DND-41 (cell line): ENCODE results near the gene OSBPL3.

Experiments used
- ATAC-seq: fragments of 200-7000 bp; cut with Tn5 transposase; 3 replicates; pipeline ENCODE4 v1.9.1; 2021; ENCODE audit warnings: low read depth; ENCODE audit not compliant: insufficient read depth
- DNase-seq: peaks from one replicate; pipeline ENCODE4 v3.0.0-alpha.2; 2020
- H2AFZ ChIP-seq: 2 replicates; pipeline ENCODE4 v1.6.0; 2012; ENCODE audit warnings: low read depth, low read length
- H3K27ac ChIP-seq: 2 replicates; pipeline ENCODE4 v1.5.1; 2012; ENCODE audit warnings: low read length, inconsistent platforms
- H3K27me3 ChIP-seq: fragments of 200-600 bp; sonication (generic); 2 replicates; pipeline ENCODE4 v1.6.0; 2012; ENCODE audit warnings: low read length, mild to moderate bottlenecking, inconsistent platforms; ENCODE audit not compliant: insufficient read depth, poor library complexity
- H3K36me3 ChIP-seq: 2 replicates; pipeline ENCODE4 v1.5.1; 2012; ENCODE audit warnings: low read length, inconsistent platforms; ENCODE audit not compliant: insufficient read depth
- H3K4me1 ChIP-seq: 2 replicates; pipeline ENCODE4 v1.5.1; 2012; ENCODE audit warnings: mild to moderate bottlenecking, low read length; ENCODE audit not compliant: insufficient read depth
- H3K4me2 ChIP-seq: 2 replicates; pipeline ENCODE4 v1.6.0; 2012; ENCODE audit warnings: mild to moderate bottlenecking, moderate library complexity, low read length, inconsistent platforms; ENCODE audit not compliant: insufficient read depth
- H3K4me3 ChIP-seq, 2 experiments: fragments of 200-600 bp in 1 of 2; shearing (Covaris generic) in 1 of 2; 2 replicates each; pipeline ENCODE4 v1.5.1; 2012 to 2016; ENCODE audit warnings: inconsistent platforms in 2 of 2, low read length in 2 of 2, mild to moderate bottlenecking in 2 of 2, low read depth in 1 of 2, moderate library complexity in 1 of 2
- H3K79me2 ChIP-seq: 2 replicates; pipeline ENCODE4 v1.6.0; 2012; ENCODE audit warnings: low read length, inconsistent platforms; ENCODE audit not compliant: insufficient read depth
- H3K9ac ChIP-seq: 2 replicates; pipeline ENCODE4 v1.6.0; 2012; ENCODE audit warnings: low read depth, mild to moderate bottlenecking, inconsistent platforms, low read length, moderate library complexity
- H3K9me3 ChIP-seq: 2 replicates; pipeline ENCODE4 v1.5.1; 2012; ENCODE audit warnings: low read length, moderate library complexity, mild to moderate bottlenecking, inconsistent platforms; ENCODE audit not compliant: insufficient read depth, severe bottlenecking
- H4K20me1 ChIP-seq: 2 replicates; pipeline ENCODE4 v1.6.0; 2012; ENCODE audit warnings: low read length; ENCODE audit not compliant: insufficient read depth
- EZH2 ChIP-seq: IDR thresholded peaks from 3 replicates; pipeline ENCODE4 v1.6.1; 2012; ENCODE audit warnings: borderline replicate concordance, low read depth, mild to moderate bottlenecking, moderate library complexity, low read length, inconsistent platforms; ENCODE audit not compliant: severe bottlenecking
- TF ChIP-seq, protein P1 (sequence below): IDR thresholded peaks from 2 replicates; pipeline ENCODE4 v1.5.1; 2012; ENCODE audit warnings: borderline replicate concordance, low read length, moderate library complexity, mild to moderate bottlenecking; ENCODE audit not compliant: poor library complexity, severe bottlenecking; ENCODE audit errors: extremely low read depth

The OSBPL3 gene

DNA sequence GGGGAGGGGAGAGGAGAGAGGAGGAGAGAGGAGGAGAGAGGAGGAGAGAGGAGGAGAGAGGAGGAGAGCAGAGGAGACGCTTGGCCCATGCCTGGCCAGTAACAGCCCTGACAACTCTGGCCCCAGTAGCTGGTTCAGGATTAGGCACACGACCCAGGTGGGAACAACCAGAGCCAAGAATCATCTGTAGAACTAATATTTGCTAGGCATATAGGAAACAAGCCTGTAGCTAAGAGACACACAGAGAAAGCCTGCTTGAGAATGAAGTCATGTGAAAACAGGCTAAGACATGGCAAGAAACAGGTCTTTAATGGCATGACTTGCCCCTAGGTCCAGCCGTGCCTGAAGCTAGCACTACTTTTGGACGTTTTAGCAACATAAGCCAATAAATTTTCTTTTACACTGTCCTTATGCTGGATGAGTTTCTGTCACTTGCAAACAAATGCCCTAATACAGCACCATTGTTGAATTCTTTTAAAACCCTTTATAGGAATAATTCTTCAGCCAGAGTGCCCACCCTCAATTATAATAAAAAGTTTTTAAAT is 17.5 kb downstream of the OSBPL3 start:
- no peak overlapping the region for H3K27ac ChIP-seq
- no peak overlapping the region for H3K9ac ChIP-seq
- peaks cover 27% of the 10 kb centered on the region; the same call in 1 of the 2 replicates for H4K20me1 ChIP-seq
- DNase-seq, result no peak
- H3K4me2 ChIP-seq, result no peak overlapping the region
- no peaks in the 10 kb centered on the region for H3K27me3 ChIP-seq
- peaks cover 47% of the 10 kb centered on the region for H3K4me1 ChIP-seq
- peaks cover 77% of the 10 kb centered on the region for H3K79me2 ChIP-seq
- H3K4me3 ChIP-seq, result no peak overlapping the region
- no peaks in the 10 kb centered on the region for H3K36me3 ChIP-seq
- no peak for ATAC-seq
- H2AFZ ChIP-seq, result no peak overlapping the region
- no peaks in the 10 kb centered on the region for H3K9me3 ChIP-seq
- TF ChIP-seq, protein P1, sequence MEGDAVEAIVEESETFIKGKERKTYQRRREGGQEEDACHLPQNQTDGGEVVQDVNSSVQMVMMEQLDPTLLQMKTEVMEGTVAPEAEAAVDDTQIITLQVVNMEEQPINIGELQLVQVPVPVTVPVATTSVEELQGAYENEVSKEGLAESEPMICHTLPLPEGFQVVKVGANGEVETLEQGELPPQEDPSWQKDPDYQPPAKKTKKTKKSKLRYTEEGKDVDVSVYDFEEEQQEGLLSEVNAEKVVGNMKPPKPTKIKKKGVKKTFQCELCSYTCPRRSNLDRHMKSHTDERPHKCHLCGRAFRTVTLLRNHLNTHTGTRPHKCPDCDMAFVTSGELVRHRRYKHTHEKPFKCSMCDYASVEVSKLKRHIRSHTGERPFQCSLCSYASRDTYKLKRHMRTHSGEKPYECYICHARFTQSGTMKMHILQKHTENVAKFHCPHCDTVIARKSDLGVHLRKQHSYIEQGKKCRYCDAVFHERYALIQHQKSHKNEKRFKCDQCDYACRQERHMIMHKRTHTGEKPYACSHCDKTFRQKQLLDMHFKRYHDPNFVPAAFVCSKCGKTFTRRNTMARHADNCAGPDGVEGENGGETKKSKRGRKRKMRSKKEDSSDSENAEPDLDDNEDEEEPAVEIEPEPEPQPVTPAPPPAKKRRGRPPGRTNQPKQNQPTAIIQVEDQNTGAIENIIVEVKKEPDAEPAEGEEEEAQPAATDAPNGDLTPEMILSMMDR, result no peak
- no peak for TF ChIP-seq EZH2

DNA sequence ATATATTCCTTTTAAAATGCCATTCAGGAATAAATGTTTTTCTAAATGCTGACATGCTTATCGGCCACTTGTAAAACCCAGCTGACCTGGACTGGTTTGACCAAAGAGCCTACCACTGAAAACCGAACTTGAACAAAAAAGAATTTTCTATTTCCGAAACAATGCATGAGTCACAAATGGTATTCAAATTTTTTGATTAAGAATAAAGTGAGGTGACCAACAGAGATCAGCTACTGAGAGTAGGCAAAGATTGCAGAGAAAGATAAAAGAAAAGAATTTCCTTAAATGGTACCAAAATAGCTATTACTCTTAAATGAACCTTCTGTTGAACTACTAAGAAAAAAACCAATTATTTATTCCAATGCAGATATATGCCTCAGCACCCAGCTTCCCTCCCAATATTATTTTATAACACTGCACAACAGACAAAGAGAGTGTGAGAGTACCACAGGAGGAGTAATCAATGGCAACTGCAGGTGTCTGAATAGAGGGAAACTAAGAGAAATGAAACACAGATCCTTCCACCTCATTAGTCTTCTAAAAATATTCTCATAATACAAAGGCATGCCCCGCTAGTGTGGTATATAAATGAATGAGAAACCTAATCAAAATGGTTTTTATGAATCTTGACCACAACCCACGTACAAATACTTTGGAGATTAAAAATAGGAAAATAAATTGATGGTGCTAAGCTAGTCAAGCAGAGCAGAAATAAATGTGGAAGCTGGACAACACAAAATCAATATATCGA is 20.1 kb downstream of the OSBPL3 start:
- no peak for ATAC-seq
- H3K9ac ChIP-seq, result no peak overlapping the region
- no peak overlapping the region for H3K27ac ChIP-seq
- TF ChIP-seq, protein P1, result no peak
- TF ChIP-seq EZH2, result no peak
- no peaks in the 10 kb centered on the region for H3K36me3 ChIP-seq
- peaks cover 17% of the 10 kb centered on the region; the same call in 1 of the 2 replicates for H4K20me1 ChIP-seq
- H3K4me1 ChIP-seq, result peaks cover 22% of the 10 kb centered on the region
- H3K9me3 ChIP-seq, result no peaks in the 10 kb centered on the region
- DNase-seq, result no peak
- H2AFZ ChIP-seq, result no peak overlapping the region
- H3K79me2 ChIP-seq, result peaks cover 84% of the 10 kb centered on the region
- no peaks in the 10 kb centered on the region for H3K27me3 ChIP-seq
- no peak overlapping the region for H3K4me2 ChIP-seq
- no peak overlapping the region for H3K4me3 ChIP-seq

DNA sequence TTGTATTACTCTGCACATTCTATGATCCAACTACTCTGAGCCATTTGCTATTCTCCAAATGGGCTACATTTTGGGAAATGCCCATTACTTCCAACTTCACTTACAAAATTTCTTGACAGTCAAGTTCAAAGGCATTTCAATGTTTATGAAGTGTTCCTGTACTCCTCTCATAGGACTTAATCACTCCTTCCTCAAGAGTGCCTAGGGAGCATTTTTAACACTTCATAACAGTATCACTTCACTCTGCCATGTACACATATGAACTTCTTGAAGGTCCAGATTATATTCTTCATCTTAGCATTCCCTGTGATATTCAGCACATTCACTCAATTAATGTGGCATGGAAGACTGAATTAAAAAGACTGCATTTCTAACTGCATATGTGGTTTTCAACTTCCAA is 21.6 kb downstream of the OSBPL3 start:
- H3K4me1 ChIP-seq, result peaks cover 9% of the 10 kb centered on the region

More for the DNA sequence above, 21.6 kb downstream of the OSBPL3 start:
- no peak for TF ChIP-seq EZH2
- TF ChIP-seq, protein P1, result no peak
- Histone ChIP-seq H3K9me3 (no peaks in the 10 kb centered on the region), H3K27me3 (no peaks in the 10 kb centered on the region), H3K79me2 (peaks cover 82% of the 10 kb centered on the region), H3K4me3 (no peak overlapping the region), H2AFZ (no peak overlapping the region), H4K20me1 (peaks cover 16% of the 10 kb centered on the region; the same call in 1 of the 2 replicates), H3K36me3 (no peaks in the 10 kb centered on the region), H3K27ac (no peak overlapping the region), H3K4me2 (no peak overlapping the region), H3K9ac (no peak overlapping the region)
- no peak for DNase-seq
- ATAC-seq, result no peak
